ENCODE measurements around the gene GP5.

GRCh38 chr3:194387276-194387675, 11.8 kb downstream of the GP5 start:
- no peak for TF ChIP-seq POLR2AphosphoS5 (IDR thresholded peaks at IDR 0.05; ENCODE audit: insufficient read depth in 1 of 2, low read depth in 1 of 2)
- TF ChIP-seq POLR2A (IDR thresholded peaks at IDR 0.05) = no peak
